A204.1 (cell line): ENCODE results near the gene TECPR1.

ENCODE experiments used
- FAIRE-seq: peaks from 2 replicates; lab custom pipeline; 2012; peaks lifted over from hg19 to GRCh38; lab: Jason Lieb, UNC

TECPR1 gene

DNA sequence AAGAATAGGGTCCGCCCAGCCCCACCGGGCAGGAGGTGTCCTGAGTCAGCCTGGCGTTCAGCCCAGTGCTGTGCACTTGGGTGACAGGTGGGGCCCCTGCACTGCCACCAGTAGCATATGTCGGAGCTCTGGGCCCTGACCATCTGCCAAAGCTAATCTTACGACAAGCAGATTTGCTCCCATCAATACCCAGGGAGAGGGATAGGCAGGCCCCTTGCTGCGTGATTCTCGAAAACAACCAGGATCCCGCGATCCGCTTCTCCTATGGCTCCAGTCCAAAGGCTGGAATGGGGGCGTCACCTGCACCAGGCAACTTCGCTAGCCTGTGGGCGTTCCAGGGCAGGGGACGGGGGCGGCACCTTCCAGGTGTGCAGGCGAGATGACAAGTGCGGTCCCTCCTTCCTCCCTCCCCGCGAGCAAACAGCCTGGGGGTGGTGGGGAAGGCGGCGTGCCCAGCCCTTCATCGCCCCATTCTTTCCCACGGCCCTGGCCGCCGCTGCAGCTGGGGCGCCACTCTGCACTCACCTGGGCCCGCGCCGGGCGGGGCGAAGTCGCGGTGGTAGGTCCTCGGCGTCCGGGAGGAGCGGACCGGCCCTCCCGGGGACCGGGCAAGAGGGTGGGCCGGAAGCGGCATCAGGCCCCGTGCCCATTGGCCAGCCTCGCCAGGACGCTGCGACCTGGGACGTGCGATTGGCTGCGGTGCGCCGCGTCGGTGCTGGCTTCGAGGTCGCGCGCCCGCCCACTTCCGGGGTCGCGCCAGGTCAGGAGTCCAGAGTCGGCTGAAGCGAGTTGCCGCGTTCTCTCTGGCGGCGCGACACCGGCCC lies at the start of gene TECPR1:
Gene TECPR1 (minus strand): TSS at position 632 of the 824 bp plus-strand sequence. CDS start 6,086 bp downstream, outside the sequence.
- no peak for FAIRE-seq

- FAIRE-seq: no peak
These were observed 48.8 kb upstream of the TECPR1 start for GRCh38 chr7:98300595-98301372.

- FAIRE-seq: no peak
These were observed 45.7 kb upstream of the TECPR1 start for GRCh38 chr7:98297626-98298286.

GRCh38 chr7:98296833-98297232 lies 44.8 kb upstream of the TECPR1 start:
- FAIRE-seq: no peak

- FAIRE-seq: no peak
These were observed 43.6 kb upstream of the TECPR1 start for GRCh38 chr7:98295467-98296192.

- FAIRE-seq: no peak
These were observed 42.9 kb upstream of the TECPR1 start for GRCh38 chr7:98294798-98295382.

- no peak for FAIRE-seq
These were observed 42.3 kb upstream of the TECPR1 start for GRCh38 chr7:98294326-98294725.

DNA sequence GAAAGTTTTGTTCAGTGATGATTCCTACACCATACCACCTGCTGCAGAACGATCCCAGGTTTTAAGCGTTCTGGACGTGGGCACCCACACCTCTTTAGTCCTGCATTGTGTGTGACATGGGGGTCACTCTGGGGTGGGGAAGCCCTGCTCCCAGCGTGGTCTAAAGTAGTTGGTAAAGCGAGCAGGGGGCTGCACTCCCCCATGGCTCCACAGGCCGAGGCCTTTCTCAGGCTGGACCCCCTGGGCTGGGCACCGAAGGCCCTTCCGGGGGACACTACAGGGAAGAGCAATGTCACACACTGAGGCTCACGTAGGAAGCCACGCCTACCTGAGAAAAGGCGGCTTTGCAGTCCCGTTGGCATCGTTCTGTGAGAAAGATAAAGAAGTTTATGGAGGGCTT lies 41.7 kb upstream of the TECPR1 start:
- FAIRE-seq: no peak

- FAIRE-seq: no peak
These were observed 41.2 kb upstream of the TECPR1 start for GRCh38 chr7:98293265-98293664.

DNA sequence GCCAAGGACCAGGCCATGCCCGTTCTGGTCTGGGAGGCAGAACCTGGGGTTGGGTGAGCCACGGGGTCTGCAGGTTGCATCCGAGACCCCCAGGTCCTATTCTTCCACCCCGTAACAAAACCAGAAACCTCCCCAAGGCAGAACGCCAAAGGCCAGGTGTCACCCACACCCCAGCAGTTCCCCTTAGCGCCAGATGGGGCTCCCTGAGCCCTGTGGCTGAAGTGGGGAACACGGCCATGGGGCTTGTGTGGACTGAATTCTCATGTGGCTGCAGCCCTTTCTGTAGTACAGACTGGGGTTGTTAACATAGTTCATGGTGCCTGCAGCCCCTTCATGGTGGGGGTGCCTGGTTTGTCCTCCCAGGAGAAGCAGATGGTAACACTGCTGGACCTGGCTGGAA lies 39.7 kb upstream of the TECPR1 start:
- FAIRE-seq: no peak

DNA sequence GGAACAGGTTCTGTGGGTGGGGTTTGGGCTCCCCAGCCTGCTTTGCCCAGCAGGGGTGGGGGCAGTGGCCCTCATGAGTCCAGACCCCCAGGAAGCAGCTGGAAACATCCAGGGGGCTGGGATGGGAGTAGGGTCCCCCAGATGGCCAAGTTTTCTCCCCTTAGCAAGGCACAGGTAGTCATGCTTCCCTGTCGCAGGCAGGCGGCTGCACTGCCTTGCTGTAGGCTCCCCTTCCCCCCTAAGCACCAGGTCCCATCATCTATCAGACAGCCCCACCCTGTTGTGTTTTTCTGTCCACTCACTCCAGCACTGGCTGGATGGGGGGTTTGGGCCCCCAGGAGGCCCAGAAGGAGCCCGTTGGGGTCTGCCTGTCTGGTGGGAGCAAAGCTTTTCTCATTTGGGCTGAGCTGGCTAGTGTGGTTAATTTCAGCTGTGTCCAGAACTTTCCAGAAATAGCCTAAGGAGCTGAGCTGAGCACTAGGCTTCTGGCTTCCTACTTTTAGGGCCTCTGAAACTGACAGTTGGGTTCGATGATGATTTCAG lies 37.4 kb upstream of the TECPR1 start:
- FAIRE-seq: no peak

GRCh38 chr7:98288064-98288823 lies 36.2 kb upstream of the TECPR1 start:
- FAIRE-seq: no peak

DNA sequence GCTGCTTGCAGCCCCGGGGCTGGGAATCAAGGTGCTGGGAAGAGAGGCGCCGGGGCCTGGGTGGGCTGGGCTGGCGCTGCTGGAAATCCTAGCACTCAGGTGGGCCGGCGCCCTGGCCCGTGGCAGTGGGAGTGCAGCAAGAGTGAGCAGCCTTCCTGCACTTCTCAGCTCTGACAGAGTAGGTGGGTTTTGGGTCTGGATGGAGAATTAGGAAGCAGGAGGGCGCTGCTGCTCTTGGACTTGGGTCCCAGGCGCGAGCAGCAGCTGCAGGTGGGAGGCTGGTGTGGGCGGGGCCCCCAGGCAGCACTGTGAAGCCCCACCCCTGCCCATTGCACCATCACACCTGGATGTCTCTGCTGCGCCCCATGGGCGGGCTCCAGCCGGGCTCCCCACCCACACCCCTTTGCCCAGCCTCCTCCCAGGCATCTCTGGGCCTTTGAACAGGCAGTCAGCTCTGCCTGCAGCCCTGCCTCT lies 35.5 kb upstream of the TECPR1 start:
- no peak for FAIRE-seq

DNA sequence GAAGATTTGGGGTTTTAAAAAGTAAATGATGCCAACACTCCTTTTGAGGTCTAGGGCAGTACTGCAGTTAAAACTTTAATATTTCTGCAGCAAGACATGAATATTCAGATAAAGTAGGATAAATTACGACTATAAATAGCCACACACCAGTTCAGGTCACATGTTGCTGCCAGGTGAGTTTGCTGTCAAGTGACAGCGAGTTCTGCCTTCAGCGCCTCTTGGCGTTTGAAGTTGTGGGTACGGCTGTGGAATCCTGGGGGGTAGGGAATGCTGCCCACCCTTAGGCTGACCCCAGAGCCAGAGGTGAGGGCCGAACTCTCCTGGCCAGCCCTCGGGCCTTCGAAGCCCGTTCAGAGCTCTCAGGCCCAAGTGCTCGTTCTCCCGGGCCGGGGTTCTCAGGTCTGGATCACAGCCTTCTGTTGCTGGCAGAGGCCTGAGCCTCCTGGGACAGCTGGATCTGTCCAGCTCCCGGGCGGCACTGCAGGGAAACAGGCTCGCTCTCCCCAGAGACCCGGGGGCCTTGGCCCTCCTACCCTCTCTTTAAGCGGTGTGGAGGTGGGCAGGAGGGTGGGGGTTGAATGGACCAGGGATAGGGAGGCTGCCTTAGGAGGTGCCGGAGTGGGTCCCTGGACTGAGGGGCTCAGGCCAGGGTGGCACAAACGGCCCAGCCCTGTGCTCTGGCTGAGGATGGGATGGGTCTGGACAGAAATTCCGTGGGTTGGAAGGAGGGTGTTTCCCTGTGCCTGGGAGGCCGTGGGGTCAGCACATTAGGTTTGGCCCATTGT lies 34.9 kb upstream of the TECPR1 start:
- FAIRE-seq: no peak

GRCh38 chr7:98286093-98286539 lies 34.1 kb upstream of the TECPR1 start:
- FAIRE-seq: no peak

- FAIRE-seq: no peak
These were observed 33.4 kb upstream of the TECPR1 start for GRCh38 chr7:98285157-98286092.

- no peak for FAIRE-seq
These were observed 32.5 kb upstream of the TECPR1 start for GRCh38 chr7:98284335-98285036.

- no peak for FAIRE-seq
These were observed 31.8 kb upstream of the TECPR1 start for GRCh38 chr7:98283887-98284222.
